Inflammatory macrophage treated with lipopolysaccharide for 4 hours (primary cell): ENCODE data around the gene GRM1.

Experiments used
- DNase-seq: peaks from one replicate; pipeline ENCODE4 v3.0.0-alpha.2; 2020

GRM1 gene

DNA sequence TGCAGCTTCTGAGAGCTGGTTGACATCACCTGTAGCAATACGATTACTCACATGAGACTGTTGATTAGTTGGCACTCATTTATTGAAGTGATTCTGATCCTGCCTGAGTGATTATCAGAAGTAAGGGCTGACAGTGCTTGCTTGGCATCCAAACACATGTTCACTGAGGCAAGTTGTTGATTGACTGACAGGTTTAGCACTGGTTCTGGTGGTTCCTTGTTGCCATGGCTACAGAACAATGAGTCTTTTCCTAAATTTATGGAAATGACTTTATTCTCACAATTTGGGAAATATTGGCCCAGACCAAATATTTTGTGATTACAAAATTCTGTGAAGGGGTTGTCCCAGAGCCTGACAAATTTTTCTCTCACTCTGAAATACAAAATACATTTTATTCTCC, 368.8 kb downstream of the GRM1 start:
- no peak for DNase-seq

DNA sequence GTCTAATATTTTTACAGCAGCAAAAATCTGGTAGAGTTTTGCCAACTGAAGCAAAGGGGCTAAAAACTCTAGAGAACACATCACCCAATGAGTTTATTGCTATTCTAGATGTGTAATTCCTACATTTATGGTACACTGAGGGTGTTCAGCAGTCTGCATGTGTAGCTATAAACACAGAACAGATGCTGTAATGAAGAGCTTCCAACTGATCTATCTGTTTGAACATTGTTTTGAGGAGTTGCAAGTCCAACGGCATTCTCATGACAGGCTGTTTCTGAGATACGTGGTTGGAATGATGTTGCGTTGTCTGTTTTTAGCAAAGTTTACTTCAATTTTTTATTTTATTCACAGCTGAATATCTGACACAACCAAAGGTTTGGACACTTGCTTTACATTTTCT, 373.6 kb downstream of the GRM1 start:
- no peak for DNase-seq

DNA sequence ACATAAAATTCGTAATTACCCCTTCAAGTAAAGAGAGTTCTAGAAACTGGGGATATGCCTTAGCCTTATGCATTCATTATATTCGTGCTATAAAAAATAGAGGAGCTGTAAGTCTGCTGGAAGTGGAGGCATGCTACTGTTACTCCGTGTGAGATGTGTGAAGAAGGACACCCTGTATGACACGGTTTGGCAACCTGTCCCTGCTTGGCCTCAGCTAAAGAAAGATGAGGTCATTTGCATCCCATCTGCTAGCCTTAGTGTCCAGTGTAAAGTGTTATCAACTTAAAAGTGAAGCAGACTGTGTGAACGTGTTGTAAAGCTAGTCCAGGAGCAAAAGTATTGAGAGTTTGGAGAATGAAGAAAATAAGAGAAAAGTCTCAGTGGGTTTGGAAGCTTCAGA, 379.7 kb downstream of the GRM1 start:
- no peak for DNase-seq

DNA sequence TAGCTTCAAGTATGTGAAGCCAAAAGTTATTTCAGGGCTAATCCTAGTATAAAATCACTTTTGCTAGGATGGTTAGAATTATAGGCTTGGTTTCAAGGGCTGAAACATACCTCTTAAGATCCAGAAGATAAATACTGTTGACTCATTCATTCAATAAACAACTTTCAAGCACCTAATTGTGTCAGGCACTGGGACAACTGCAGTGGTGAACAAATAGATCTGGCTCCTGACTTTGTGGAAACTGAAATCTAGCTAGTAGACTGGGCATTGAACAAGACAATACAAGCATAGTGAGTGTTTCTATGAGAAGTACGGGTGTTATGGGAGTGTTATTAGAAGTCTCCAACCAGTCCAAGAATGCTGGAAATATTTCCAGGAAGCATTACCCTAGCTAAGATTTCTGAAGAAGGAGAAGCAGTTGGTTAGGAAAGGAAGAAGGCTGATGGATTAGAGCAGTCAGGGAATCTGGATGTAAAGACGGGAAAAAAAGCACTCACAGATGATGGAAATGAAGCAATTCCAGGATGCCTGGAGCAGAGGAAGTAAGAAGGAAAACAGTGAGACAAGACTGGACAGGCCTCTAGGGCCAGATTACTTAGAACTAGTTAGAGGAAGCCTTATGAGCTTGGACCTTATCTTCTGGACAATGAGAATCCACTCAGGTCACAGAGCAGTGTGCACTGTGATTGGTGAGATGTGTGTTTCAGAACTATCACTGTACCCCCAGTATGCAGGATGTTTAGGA, 382.2 kb downstream of the GRM1 start:
- DNase-seq, result no peak

DNA sequence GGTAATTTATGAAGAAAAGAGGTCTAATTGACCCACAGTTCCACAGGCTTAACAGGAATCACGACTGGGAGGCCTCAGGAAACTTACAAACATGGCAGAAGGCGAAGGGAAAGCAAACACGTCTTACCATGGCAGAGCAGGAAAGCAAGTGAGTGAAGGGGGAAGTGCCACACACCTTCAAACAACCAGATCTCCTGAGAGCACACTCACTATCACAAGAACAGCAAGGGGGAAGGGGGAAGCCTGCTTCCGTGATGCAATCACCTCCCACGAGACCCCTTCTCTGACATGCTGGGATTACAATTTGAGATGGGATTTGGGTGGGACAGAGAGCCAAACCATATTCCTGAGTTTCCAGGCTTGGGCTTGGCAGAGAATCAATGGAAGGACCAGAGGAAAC, 390.7 kb downstream of the GRM1 start:
- DNase-seq, result no peak

DNA sequence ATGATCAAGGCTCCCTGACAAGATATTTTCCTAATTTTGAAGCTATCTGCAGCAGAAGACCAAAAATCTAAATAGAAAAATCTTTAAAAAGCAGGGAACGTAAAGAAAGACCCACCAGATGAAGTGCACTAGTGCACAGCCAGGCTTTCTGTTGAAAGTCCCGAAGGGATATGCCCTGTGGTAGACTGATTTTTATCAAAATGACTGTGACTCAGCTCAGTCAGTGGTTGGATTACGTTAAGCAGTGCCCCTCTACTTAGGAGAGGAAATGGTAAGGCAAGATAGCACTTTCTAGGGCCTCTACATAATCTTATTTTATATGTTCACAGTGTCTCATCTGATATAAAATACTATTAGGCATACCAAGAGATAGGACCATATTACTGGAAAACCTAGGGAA, 391.4 kb downstream of the GRM1 start:
- DNase-seq, result no peak

DNA sequence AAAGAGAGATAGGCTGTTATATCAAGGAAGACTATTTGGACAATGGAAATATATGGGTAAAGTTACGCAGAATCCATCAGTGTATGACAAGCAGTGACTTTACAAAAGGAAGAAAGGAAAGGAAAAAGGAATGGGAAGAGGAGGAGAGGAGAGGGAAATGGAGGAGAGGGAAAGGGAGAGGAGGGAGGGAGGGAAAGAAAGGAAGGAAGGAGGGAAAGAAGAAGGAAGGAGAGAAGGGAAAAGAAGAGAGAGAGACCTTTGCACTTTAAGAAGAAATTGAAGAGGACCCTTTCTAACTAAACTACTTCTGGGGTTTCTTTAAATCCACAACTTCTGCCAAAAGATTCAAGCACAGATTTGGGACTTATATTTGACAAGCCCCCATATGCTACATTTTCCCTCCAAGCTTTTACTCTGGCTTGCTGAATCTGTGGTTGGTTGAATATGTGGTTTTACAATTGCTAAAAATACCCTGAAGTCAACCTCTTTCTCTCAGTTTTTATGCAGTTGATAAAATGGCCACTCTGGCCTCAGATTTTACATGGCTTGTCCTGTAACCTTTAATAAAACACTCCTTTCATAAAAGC, 394.0 kb downstream of the GRM1 start:
- DNase-seq, result no peak

DNA sequence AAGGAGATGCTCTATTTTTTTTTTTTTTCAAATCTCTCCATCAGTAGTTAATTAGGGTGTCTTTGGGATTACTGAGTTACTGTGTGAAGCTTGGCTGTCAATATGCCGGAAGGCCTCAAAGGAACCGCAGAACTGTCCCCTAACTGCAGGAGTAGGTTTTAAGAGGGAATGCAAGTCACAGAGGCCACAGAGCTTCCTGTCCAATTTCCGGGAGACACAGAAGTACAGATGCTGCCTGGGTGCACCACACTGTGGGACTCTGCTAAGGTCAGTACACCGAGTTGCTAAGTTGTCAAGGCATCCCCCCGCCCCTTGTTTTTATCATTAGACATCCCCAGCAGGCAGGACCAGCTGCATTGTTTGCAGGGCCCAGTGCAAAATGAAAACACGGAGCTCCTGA, 394.6 kb downstream of the GRM1 start:
- DNase-seq, result no peak

DNA sequence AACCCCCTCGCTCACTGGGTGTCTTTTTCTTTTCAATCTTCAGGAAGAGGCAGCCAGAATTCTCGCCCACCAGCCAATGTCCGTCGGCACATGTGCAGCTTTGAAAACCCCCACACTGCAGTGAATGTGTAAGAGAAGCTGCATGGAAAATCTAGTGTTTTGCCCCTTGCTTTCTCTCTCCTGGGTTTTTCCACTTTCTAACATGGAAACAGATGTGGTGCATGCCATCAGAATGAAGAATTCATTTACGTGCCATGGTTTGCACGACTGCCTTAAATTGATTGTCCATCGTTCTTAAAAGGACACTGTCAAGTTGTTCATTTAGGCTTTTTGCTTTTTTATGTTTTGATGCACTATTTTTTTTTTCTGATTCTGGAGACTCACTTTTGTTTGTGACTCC, 397.7 kb downstream of the GRM1 start:
- no peak for DNase-seq

DNA sequence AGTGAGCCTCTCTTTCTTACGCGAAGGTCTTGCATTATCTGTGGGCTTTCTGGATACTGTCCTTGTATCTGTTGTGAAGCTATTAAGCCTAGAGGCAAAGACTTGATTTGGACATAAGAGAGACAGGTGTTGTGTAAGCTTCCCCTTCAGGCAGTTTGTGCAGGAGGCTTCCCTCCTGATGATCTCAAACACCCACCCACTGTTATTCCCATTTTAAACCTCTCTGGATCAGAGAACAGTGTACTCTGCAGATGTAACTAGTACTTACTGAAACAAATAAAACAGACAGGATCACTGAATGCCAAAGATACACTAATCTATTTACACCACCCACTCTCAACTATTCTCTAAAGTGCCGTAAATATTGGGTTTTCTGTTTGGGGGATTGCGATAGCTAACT, 401.0 kb downstream of the GRM1 start:
- DNase-seq, result no peak

DNA sequence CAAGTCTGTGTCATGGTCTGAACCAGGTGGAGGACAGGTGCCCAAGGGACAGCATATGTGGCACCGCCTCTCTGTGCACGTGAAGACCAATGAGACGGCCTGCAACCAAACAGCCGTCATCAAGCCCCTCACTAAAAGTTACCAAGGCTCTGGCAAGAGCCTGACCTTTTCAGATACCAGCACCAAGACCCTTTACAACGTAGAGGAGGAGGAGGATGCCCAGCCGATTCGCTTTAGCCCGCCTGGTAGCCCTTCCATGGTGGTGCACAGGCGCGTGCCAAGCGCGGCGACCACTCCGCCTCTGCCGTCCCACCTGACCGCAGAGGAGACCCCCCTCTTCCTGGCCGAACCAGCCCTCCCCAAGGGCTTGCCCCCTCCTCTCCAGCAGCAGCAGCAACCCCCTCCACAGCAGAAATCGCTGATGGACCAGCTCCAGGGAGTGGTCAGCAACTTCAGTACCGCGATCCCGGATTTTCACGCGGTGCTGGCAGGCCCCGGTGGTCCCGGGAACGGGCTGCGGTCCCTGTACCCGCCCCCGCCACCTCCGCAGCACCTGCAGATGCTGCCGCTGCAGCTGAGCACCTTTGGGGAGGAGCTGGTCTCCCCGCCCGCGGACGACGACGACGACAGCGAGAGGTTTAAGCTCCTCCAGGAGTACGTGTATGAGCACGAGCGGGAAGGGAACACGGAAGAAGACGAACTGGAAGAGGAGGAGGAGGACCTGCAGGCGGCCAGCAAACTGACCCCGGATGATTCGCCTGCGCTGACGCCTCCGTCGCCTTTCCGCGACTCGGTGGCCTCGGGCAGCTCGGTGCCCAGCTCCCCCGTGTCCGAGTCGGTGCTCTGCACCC, 405.2 kb downstream of the GRM1 start:
- DNase-seq, result peak; percentile 26

DNA sequence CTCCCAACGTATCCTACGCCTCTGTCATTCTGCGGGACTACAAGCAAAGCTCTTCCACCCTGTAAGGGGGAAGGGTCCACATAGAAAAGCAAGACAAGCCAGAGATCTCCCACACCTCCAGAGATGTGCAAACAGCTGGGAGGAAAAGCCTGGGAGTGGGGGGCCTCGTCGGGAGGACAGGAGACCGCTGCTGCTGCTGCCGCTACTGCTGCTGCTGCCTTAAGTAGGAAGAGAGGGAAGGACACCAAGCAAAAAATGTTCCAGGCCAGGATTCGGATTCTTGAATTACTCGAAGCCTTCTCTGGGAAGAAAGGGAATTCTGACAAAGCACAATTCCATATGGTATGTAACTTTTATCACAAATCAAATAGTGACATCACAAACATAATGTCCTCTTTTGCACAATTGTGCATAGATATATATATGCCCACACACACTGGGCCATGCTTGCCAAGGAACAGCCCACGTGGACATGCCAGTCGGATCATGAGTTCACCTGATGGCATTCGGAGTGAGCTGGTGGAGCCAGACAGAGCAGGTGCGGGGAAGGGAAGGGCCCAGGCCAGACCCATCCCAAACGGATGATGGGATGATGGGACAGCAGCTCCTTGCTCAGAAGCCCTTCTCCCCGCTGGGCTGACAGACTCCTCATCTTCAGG, 406.0 kb downstream of the GRM1 start:
- no peak for DNase-seq

DNA sequence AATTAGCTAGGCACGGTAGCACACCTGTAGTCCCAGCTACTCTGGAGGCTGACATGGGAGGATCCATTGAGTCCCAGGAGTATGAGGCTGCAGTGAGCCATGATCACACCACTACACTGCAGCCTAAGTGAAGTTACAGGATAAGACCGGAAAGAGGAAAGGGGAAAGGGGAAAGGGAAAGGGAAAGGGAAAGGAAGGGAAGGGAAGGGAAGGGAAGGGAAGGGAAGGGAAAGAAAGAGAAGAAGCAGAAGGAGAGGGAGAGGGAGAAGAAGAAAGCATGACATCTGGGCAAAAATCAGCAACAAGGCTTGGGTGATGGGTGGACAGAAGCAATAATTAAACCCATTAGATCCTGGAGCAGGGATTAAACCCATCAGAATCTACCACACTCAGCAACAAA, 413.0 kb downstream of the GRM1 start:
- no peak for DNase-seq

DNA sequence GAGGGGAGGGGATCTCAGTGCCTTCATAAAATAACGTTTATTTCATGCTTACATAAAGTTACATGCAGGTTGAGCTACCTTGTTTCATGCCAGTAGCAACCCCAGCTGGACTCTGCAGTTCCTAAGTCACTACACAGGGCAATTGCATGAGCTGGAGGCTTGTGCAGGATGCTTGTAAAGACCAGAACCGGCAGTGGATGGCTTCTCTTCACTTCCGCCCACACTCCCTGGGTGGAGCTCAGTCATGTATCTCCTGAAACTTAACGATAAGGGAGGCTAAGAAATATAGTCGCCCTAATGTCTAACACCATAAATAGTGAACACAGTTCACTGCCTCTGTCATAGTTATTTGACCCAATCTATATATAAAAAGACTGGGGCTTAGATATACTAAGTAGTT, 415.3 kb downstream of the GRM1 start:
- no peak for DNase-seq

DNA sequence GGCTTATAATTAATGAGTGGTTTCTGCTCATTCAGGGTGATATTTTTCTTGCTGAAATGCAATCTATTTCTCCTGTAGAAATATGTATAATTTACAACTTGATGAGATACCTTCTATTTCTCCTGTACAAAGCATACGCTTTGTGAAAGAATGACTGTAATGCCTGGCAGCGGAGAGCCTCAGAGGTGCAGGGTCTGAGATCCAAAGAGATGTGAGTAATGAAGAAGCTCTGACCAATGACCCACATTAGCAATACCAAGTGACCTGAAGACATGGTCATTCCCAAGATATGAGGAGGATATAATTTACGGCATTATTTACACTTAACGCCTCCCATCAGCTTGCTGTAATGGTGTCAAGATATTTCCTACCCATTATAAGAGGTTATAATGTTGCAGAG, 416.4 kb downstream of the GRM1 start:
- DNase-seq, result no peak

DNA sequence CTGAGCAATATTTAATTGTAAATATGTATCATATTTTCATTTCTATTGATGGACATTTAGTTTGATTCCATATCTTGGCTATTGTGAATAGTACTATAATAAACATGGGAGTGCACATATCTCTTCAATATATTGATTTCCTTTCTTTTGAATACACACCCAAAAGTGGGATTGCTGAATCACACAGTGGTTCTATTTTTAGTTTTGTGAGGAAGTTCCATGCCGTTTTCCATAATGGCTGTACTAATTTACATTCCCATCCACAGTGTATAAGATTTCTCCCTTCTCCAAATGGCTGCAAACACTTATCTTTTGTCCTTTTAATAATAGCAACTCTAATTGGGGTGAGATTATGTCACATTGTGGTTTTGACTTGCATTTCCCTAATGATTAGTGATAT, 428.0 kb downstream of the GRM1 start:
- DNase-seq, result no peak

DNA sequence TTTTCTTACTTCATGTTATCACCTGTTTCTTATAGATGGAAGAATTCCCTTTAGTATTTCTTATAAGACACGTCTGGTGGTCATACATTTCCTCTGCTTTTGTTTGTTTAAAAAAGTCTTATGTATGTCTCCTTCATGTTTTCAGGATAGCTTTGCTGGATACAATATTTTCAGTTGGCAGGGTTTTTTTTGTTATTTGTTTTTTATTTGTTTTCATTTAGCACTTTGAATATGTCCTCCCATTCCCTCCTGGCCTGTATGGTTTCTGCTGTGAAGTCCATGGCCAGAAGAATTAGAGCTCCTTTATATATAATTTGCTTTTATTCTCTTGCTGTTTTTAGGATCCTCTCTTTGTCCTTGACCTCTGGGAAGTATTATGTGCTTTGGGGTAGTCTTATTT, 432.1 kb downstream of the GRM1 start:
- no peak for DNase-seq

DNA sequence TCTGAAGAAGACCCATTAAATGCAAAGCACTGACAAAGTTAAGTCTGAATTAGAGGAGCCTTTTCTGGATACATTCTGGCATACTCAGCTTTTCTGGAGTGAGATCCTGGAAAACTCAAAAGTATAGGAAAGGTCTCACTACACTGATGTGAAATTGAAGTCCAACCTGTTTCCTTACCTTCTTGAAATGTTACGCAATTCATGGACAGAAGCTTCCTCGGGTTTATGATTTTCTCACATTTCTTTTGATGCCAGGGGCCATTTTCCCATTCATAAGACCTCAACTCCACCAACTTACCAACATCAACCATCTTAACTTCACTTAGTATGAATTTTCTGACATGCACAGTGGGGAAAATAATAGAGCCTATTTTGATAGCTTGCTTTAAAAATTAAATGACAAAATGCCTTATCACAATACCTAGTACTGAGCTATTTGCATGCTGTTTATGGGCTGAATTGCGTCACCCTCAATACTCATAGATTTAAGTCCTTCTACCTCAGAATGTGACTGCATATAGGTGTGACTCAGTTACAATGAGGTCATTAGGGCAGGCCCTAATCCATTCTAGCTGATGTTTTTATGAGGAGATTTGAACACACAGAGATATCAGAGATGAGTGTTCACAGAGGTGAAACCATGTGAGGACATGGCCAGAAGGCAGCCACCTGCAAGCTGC, 441.4 kb downstream of the GRM1 start:
- no peak for DNase-seq

DNA sequence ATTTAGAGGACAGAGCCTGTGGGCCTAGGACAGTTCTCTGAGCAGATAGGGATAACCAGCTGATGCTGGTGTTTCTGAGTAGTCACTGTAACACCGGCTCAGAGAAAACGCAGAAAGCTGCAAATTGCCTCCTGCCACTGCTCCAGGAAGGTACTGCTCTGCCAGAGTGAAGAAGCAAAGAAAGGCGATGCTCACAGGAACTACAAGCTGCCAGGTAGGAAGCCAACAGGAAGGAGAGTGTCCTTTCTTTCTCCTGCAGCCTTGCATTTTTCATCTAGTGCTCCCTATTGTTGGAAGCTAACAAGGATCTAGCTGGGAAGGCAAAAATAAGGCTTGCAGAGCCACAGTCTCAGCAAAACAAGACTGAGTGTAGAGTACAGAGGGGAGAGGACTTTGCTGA, 444.1 kb downstream of the GRM1 start:
- DNase-seq, result no peak

DNA sequence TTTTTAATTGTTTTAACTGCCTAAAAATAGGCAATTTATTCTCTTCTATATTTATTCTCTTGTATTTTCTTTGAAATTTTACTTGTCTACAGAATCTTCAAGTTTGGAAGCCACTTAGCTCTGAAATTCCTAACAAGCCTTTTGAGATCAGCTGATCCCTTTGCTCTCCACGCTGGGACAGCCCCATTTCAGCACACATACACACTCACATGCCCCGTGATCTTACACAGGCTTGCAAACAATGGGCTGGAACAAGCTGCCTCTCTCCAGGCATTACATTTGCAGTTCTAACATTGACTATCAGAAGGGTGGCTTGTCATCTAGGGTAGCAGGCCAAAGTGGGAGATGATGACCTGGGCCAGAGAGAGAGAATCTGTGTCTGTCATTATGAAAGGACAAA, 452.7 kb downstream of the GRM1 start:
- no peak for DNase-seq

DNA sequence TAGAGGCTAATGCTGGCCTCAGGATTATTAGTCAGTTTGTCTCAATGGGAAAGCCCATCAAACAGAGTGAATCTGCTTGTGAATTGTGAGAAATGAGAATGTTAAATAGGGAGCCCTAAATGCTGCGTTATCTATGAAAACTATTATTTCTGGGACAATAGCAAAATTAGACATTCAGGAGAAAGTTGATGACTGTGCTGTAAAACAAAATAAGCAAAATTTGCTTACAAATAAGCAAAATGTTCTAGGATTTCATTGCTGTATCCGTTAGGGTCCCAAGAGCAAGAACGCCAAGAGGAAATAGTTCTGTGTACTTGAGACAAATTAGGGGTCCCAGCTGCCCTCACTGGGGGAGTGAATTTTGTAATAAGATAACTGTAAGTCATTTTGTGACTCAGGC, 455.5 kb downstream of the GRM1 start:
- DNase-seq, result no peak
